ENCODE measurements around the gene DLGAP1. TPM values are rescaled to one million over a fixed set of nuclear protein-coding genes. Genes with fewer than 3 reads are reported as not detected.

Gene DLGAP1
- total RNA-seq, 4 donors from 2014 or later, result 0.13 to 6.2 (median 0.53) TPM

DNA sequence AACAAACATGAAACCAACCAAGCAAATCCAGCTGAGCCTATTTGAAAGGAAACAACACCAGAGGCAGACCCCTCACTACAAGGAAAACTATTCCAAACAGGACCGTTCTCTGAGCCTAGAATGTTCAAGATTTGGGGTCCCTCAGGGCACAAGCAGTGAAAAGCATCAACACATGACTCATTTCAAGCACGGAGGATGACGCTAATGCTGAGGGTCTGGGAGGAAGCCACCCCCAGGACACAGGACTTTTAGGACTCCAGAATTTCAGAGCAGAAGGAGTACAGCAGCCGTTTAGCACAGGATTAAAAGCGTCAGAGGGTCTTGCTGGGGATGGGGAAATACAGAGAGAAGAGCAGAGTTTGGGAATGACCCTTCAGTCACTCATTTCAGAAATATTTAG lies 168.9 kb downstream of the DLGAP1 start:
- no peak for DNase-seq
- Histone ChIP-seq H3K36me3 (no peaks in the 10 kb centered on the region), H3K4me1 (no peaks in the 10 kb centered on the region), H3K27ac (no peak overlapping the region), H3K27me3 (no peaks in the 10 kb centered on the region), H3K4me3 (no peak overlapping the region), H3K9me3 (no peaks in the 10 kb centered on the region)
- no peak for TF ChIP-seq POLR2A (IDR thresholded peaks at IDR 0.05)
- TF ChIP-seq, protein P1, sequence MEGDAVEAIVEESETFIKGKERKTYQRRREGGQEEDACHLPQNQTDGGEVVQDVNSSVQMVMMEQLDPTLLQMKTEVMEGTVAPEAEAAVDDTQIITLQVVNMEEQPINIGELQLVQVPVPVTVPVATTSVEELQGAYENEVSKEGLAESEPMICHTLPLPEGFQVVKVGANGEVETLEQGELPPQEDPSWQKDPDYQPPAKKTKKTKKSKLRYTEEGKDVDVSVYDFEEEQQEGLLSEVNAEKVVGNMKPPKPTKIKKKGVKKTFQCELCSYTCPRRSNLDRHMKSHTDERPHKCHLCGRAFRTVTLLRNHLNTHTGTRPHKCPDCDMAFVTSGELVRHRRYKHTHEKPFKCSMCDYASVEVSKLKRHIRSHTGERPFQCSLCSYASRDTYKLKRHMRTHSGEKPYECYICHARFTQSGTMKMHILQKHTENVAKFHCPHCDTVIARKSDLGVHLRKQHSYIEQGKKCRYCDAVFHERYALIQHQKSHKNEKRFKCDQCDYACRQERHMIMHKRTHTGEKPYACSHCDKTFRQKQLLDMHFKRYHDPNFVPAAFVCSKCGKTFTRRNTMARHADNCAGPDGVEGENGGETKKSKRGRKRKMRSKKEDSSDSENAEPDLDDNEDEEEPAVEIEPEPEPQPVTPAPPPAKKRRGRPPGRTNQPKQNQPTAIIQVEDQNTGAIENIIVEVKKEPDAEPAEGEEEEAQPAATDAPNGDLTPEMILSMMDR (IDR thresholded peaks at IDR 0.05 in 4 of 5, conservative IDR thresholded peaks at IDR 0.05 in 1 of 5), result no peak
- ATAC-seq, result no peak
- in situ Hi-C loops (cut with MboI; ENCODE audit: low sequenced_read_pairs in 4 of 4) (no loop called here), intact Hi-C loops (cut with DNase I; ENCODE audit: low total_unique reads) (no loop called here)

DNA sequence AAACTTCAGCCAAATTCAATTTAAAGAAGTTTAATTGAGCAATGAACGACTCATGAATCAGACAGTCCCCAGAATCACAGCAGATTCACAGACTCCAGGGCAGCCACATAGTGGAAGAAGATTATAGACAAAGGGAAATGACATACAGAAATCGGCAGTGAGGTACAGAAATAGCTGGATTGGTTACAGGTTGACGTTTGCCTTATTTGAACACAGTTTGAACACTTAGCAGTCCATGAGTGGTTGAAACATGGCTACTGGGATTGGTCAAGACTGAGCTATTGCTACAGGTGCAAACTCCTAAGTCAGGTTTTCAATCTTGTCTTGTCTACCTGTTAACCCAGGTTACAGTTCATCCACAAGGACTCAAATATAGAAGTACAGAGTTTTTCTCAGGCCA lies 169.6 kb downstream of the DLGAP1 start:
- intact Hi-C loops (cut with DNase I; ENCODE audit: low total_unique reads), result no loop called here
- ATAC-seq, result no peak
- Histone ChIP-seq H3K36me3 (no peaks in the 10 kb centered on the region), H3K9me3 (no peaks in the 10 kb centered on the region), H3K27me3 (no peaks in the 10 kb centered on the region), H3K27ac (no peak overlapping the region), H3K4me3 (no peak overlapping the region), H3K4me1 (no peaks in the 10 kb centered on the region)
- no peak for TF ChIP-seq POLR2A (IDR thresholded peaks at IDR 0.05)
- TF ChIP-seq, protein P1 (IDR thresholded peaks at IDR 0.05 in 4 of 5, conservative IDR thresholded peaks at IDR 0.05 in 1 of 5), result no peak
- in situ Hi-C loops (cut with MboI; ENCODE audit: low sequenced_read_pairs in 4 of 4), result no loop called here
- no peak for DNase-seq

DNA sequence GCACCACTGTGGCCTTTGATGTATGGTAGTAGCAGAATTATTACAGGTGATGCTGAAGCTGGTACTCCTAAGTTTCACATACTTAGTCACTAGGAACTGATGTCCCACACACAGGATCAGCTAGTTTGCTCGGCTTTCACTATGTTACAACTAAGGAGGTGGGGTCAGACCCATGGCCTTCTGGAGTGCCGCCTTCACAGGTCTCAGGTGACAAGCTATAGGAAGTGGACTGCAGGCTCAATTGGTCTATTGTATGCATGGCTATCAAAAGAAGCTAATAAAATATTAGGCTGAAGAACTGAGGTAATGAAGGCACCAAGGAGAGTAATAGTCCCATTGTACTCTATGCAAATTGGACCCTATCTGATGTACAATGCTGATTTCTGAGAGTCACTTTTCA lies 170.6 kb downstream of the DLGAP1 start:
- DNase-seq (no peak), ATAC-seq (no peak)
- H3K4me1 ChIP-seq, result no peaks in the 10 kb centered on the region
- H3K36me3 ChIP-seq, result no peaks in the 10 kb centered on the region
- TF ChIP-seq, protein P1 (IDR thresholded peaks at IDR 0.05 in 4 of 5, conservative IDR thresholded peaks at IDR 0.05 in 1 of 5), result no peak
- TF ChIP-seq POLR2A (IDR thresholded peaks at IDR 0.05), result no peak
- in situ Hi-C loops (cut with MboI; ENCODE audit: low sequenced_read_pairs in 4 of 4), result no loop called here
- no peaks in the 10 kb centered on the region for H3K27me3 ChIP-seq
- no peaks in the 10 kb centered on the region for H3K9me3 ChIP-seq
- no peak overlapping the region for H3K4me3 ChIP-seq
- no peak overlapping the region for H3K27ac ChIP-seq
- intact Hi-C loops (cut with DNase I; ENCODE audit: low total_unique reads), result no loop called here

DNA sequence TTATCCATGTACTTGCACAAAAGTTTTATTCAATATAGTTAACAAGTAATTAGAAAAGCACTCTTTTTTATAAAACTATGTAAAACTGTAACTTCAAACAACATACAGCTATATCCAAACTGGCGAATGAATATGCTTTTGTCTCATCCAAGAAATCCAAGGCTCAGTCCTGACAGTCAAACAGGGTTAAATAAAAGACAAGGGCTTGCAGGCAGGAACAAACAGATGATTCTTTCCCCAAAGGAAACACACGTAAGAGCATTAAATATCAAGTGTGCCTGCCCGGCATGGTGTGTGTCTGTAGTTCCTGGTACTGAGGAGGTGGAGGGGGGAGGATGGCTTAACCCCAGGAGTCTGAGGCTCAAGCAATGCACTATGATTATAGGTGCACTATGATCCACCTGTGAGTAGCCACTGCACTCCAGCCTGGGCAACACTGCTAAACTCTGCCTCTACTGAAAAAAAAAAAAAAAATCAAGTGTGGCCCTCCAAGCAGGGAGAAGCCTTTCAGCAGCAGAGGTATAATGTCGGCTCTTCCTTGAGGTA lies 171.3 kb downstream of the DLGAP1 start:
- no peak for TF ChIP-seq POLR2A (IDR thresholded peaks at IDR 0.05)
- TF ChIP-seq, protein P1 (IDR thresholded peaks at IDR 0.05 in 4 of 5, conservative IDR thresholded peaks at IDR 0.05 in 1 of 5), result no peak
- H3K9me3 ChIP-seq, result no peaks in the 10 kb centered on the region
- in situ Hi-C loops (cut with MboI; ENCODE audit: low sequenced_read_pairs in 4 of 4), result no loop called here

DNA sequence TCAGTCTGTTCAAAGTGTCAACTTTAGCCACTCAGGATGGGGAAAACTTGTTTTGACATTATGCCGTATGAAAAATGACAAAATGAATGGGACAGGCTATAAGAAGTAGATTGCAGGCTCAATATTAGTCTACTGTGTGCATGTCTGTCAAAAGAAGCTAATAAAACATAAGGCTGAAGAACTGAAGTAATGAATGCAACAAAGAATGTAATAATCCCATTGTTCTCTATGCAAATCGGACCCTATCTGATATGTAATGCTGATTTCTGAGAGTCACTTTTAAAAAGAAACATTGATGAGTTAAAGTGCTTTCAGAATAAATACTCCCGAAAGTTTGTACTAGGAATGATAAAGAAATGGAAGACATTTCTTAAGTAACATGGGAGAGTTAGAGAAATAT lies 172.2 kb downstream of the DLGAP1 start:
- H3K9me3 ChIP-seq, result no peaks in the 10 kb centered on the region
- no peak overlapping the region for H3K4me3 ChIP-seq
- H3K36me3 ChIP-seq, result no peaks in the 10 kb centered on the region
- H3K27ac ChIP-seq, result no peak overlapping the region
- TF ChIP-seq, protein P1 (IDR thresholded peaks at IDR 0.05 in 4 of 5, conservative IDR thresholded peaks at IDR 0.05 in 1 of 5), result no peak
- TF ChIP-seq POLR2A (IDR thresholded peaks at IDR 0.05), result no peak
- no peaks in the 10 kb centered on the region for H3K27me3 ChIP-seq
- ATAC-seq (no peak), DNase-seq (no peak)
- intact Hi-C loops (cut with DNase I; ENCODE audit: low total_unique reads) (no loop called here), in situ Hi-C loops (cut with MboI; ENCODE audit: low sequenced_read_pairs in 4 of 4) (no loop called here)
- H3K4me1 ChIP-seq, result no peaks in the 10 kb centered on the region

More for the DNA sequence above, 171.3 kb downstream of the DLGAP1 start:
- Histone ChIP-seq H3K27me3 (no peaks in the 10 kb centered on the region), H3K36me3 (no peaks in the 10 kb centered on the region), H3K4me1 (no peaks in the 10 kb centered on the region), H3K4me3 (no peak overlapping the region), H3K27ac (no peak overlapping the region)
- no peak for DNase-seq
- ATAC-seq, result no peak
- intact Hi-C loops (cut with DNase I; ENCODE audit: low total_unique reads), result no loop called here
